GM19238 (cell line): ENCODE measurements around the gene ZNF296.

Source experiments
- DNase-seq: peaks from one replicate; pipeline ENCODE4 v3.0.0; 2011; ENCODE audit warnings: low spot score; ENCODE audit not compliant: insufficient read length

The ZNF296 gene

GRCh38 chr19:45025264-45025663 lies 51.0 kb downstream of the ZNF296 start:
- no peak for DNase-seq

GRCh38 chr19:45023048-45023447 lies 53.2 kb downstream of the ZNF296 start:
- no peak for DNase-seq

- no peak for DNase-seq
Measured at GRCh38 chr19:45021971-45022370, 54.3 kb downstream of the ZNF296 start.
